Suppressor macrophage treated with lipopolysaccharide for 4 hours (primary cell): ENCODE data around the gene PMM2.
A peak's percentile ranks its signal among the peaks of the same experiment; 100 is the strongest.
"Not testable (repeated sequence)": the region's sequence is repeated elsewhere in the genome, so short reads cannot be mapped to it uniquely, and the experiment has no call there.

ENCODE experiments used
- DNase-seq: peaks from one replicate; pipeline ENCODE4 v3.0.0-alpha.2; 2020

PMM2 gene

GRCh38 chr16:8785408-8785807, 12.2 kb upstream of the PMM2 start:
- no peak for DNase-seq

GRCh38 chr16:8786316-8786715, 11.3 kb upstream of the PMM2 start:
- not testable (repeated sequence) for DNase-seq

- no peak for DNase-seq
Measured at GRCh38 chr16:8788578-8789172, 9.0 kb upstream of the PMM2 start.

GRCh38 chr16:8795091-8795490, 2.5 kb upstream of the PMM2 start:
- no peak for DNase-seq

- DNase-seq: no peak
Measured at GRCh38 chr16:8795818-8796217, 1.8 kb upstream of the PMM2 start.

- DNase-seq: peak; percentile 2
Measured at GRCh38 chr16:8796469-8797363, 923 bp upstream of the PMM2 start.

GRCh38 chr16:8798174-8798527, 512 bp downstream of the PMM2 start:
- no peak for DNase-seq

GRCh38 chr16:8798535-8799157, 1.0 kb downstream of the PMM2 start:
- DNase-seq: peak; percentile 6

GRCh38 chr16:8801701-8802100, 4.1 kb downstream of the PMM2 start:
- no peak for DNase-seq

GRCh38 chr16:8803733-8804132, 6.1 kb downstream of the PMM2 start:
- DNase-seq: not testable (repeated sequence)

- no peak for DNase-seq
Measured at GRCh38 chr16:8804313-8804712, 6.7 kb downstream of the PMM2 start.

GRCh38 chr16:8806272-8806983, 8.8 kb downstream of the PMM2 start:
- DNase-seq: no peak

- no peak for DNase-seq
Measured at GRCh38 chr16:8807189-8807588, 9.6 kb downstream of the PMM2 start.

GRCh38 chr16:8808009-8808408, 10.4 kb downstream of the PMM2 start:
- DNase-seq: no peak

GRCh38 chr16:8808613-8809353, 11.1 kb downstream of the PMM2 start:
- DNase-seq: no peak

GRCh38 chr16:8812162-8812843, 14.7 kb downstream of the PMM2 start:
- DNase-seq: no peak

- DNase-seq: no peak
Measured at GRCh38 chr16:8814095-8814806, 16.6 kb downstream of the PMM2 start.

- DNase-seq: no peak
Measured at GRCh38 chr16:8816967-8817655, 19.5 kb downstream of the PMM2 start.

- DNase-seq: no peak
Measured at GRCh38 chr16:8818504-8819270, 21.0 kb downstream of the PMM2 start.
